A549 treated with RU486 at 1 μM for 4 hours (cell line): Measurements from ENCODE around the gene PHRF1. TPM values are rescaled to one million over a fixed set of nuclear protein-coding genes. Genes with fewer than 3 reads are reported as not detected.

Experiments
- total RNA-seq: library from RNA; stranded (reverse); fragments of 200-300 nt; extraction: Qiagen RNA extraction; gene quantifications from 5 replicates; pipeline ENCODE4 v1.2.3, GENCODE V29; 2022; ENCODE audit warnings: low read depth

The PHRF1 gene, protein sequence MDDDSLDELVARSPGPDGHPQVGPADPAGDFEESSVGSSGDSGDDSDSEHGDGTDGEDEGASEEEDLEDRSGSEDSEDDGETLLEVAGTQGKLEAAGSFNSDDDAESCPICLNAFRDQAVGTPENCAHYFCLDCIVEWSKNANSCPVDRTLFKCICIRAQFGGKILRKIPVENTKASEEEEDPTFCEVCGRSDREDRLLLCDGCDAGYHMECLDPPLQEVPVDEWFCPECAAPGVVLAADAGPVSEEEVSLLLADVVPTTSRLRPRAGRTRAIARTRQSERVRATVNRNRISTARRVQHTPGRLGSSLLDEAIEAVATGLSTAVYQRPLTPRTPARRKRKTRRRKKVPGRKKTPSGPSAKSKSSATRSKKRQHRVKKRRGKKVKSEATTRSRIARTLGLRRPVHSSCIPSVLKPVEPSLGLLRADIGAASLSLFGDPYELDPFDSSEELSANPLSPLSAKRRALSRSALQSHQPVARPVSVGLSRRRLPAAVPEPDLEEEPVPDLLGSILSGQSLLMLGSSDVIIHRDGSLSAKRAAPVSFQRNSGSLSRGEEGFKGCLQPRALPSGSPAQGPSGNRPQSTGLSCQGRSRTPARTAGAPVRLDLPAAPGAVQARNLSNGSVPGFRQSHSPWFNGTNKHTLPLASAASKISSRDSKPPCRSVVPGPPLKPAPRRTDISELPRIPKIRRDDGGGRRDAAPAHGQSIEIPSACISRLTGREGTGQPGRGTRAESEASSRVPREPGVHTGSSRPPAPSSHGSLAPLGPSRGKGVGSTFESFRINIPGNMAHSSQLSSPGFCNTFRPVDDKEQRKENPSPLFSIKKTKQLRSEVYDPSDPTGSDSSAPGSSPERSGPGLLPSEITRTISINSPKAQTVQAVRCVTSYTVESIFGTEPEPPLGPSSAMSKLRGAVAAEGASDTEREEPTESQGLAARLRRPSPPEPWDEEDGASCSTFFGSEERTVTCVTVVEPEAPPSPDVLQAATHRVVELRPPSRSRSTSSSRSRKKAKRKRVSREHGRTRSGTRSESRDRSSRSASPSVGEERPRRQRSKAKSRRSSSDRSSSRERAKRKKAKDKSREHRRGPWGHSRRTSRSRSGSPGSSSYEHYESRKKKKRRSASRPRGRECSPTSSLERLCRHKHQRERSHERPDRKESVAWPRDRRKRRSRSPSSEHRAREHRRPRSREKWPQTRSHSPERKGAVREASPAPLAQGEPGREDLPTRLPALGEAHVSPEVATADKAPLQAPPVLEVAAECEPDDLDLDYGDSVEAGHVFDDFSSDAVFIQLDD (N-terminal part only)
- total RNA-seq: 25.5 to 37.0 TPM (median 33.9 TPM) in 5 replicates

GRCh38 chr11:575996-576768 is at the start of gene PHRF1:
TSS of gene PHRF1 (plus strand) at chr11:576470. CDS start at chr11:581513, 5,043 bp downstream.

GRCh38 chr11:535519-536454 is 40.5 kb upstream of the PHRF1 start, which contains the start of gene HRAS:
TSS of gene HRAS (minus strand) at chr11:535576.

GRCh38 chr11:536841-537621 is 39.2 kb upstream of the PHRF1 start, which contains the start of gene LRRC56:
TSS of gene LRRC56 (plus strand) at chr11:537527. CDS start at chr11:540685, 3,158 bp downstream.

GRCh38 chr11:560305-561147 is 15.7 kb upstream of the PHRF1 start, which contains the start of the genes LMNTD2 and RASSF7:
TSS of gene LMNTD2 (minus strand) at chr11:560738. CDS start at chr11:560716, 22 bp downstream.
TSS of gene RASSF7 (plus strand) at chr11:560970. CDS start at chr11:561769, 799 bp downstream.

GRCh38 chr11:615504-616319 is 39.4 kb downstream of the PHRF1 start, which contains the start of gene IRF7:
TSS of gene IRF7 (minus strand) at chr11:615950. CDS start at chr11:615364, 586 bp downstream.

DNA sequence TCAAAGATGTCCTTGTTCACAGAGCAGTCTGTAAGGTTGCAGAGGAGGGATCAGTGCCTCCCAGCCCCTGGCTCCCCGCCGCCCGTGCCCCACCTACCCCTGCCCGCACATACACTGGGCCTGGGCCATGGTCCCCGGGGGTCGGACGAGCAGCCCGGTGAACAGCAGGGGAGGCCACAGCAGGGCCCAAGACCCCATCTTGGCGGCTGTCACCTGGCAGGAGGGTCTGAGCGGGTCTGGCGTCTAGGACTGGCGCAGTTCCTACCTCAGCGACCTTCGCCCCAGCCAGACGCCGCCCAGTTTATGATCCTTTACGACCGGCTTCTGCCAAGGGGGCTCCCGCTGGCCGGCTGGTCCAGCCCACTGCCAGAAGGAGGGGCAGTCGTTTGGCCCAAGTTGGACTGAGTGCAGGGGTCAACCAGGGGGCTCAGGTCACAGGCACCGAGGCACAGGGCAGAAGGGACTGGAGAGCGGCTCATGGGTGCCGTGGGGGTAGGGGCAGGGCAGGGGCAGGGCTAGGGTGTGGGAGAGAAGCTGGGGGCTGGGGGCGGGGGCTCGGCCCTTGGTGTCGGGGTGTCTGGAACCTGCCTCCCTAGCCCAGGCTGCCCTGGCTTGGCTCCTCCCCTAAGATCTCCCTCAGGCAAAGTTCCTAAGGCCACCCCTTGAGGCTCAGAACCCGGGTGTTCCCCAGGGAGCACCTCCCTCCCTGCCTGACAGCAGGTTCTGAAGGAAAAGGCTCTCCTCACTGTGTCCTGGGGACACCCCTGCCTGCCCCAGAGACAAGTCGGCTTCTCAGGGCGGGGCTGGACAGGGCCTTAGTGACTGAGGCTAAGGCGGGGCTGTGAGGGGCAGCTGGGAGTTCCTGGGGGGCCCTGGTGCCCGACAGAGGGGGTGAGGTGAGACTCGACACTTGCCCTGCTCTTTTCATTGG is 48.7 kb downstream of the PHRF1 start, which contains the start of gene CDHR5:
TSS of gene CDHR5 (minus strand) at position 251 of the 931 bp plus-strand sequence. CDS start at position 198, 53 bp downstream.

GRCh38 chr11:626475-627307 is 50.4 kb downstream of the PHRF1 start, which contains the start of gene SCT:
TSS of gene SCT (minus strand) at chr11:627181. CDS start at chr11:627143, 38 bp downstream.

DNA sequence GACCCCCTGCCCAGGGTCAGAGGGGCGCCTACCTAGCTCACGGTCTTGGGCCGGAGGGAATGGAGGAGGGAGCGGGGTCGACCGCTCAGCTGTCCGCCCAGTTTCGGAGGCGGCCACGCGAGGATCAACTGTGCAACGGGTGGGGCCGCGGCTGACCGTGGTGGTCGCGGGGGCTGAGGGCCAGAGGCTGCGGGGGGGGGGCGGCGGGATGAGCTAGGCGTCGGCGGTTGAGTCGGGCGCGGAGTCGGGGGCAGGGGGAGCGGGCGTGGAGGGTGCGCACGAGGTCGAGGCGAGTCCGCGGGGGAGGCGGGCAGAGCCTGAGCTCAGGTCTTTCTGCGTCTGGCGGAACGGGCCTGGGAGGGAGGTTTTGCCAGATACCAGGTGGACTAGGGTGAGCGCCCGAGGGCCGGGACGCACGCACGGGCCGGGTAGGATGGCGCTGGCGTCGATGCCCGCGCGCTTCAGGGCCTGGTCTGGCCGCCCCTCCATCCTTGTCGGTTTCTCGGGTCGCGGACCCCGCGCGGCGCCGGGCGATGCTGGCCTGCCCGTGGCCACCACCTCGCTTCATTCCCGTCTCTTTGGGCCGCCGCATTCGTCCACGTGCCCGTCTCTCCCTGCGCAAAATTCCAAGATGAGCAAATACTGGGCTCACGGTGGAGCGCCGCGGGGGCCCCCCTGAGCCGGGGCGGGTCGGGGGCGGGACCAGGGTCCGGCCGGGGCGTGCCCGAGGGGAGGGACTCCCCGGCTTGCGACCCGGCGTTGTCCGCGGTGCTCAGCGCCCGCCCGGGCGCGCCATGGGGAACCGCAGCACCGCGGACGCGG is 60.5 kb downstream of the PHRF1 start, which contains the start of gene DRD4:
TSS of gene DRD4 (plus strand) at position 759 of the 822 bp plus-strand sequence. CDS start at position 795, 36 bp downstream.

Other genes starting within 250 kb of the PHRF1 start
- 11.0 to 22.7 TPM (median 15.6 TPM) in 5 replicates for gene B4GALNT4, start 207.0 kb upstream of the PHRF1 start, total RNA-seq
- gene PKP3, start 182.3 kb upstream of the PHRF1 start, total RNA-seq: 26.4 to 39.8 TPM (median 36.5 TPM) in 5 replicates
- 59.9 to 95.2 TPM (median 84.4 TPM) in 5 replicates for gene SIGIRR, start 161.5 kb upstream of the PHRF1 start, total RNA-seq
- 0.61 to 1.6 TPM (median 1.2 TPM) in 5 replicates for gene ANO9, start 134.5 kb upstream of the PHRF1 start, total RNA-seq
- 31.4 to 49.0 TPM (median 44.3 TPM) in 5 replicates for gene PTDSS2, start 126.2 kb upstream of the PHRF1 start, total RNA-seq
- gene RNH1, start 69.2 kb upstream of the PHRF1 start, total RNA-seq: 119 to 170 TPM (median 165 TPM) in 5 replicates
- 93.4 to 148 TPM (median 142 TPM) in 5 replicates for gene HRAS, start 40.9 kb upstream of the PHRF1 start, total RNA-seq
- 0.45 to 0.96 TPM (median 0.67 TPM) in 5 replicates for gene LRRC56, start 38.9 kb upstream of the PHRF1 start, total RNA-seq
- 1.5 to 2.9 TPM (median 2.8 TPM) in 5 replicates for gene LMNTD2, start 15.7 kb upstream of the PHRF1 start, total RNA-seq
- 28.9 to 39.7 TPM (median 35.6 TPM) in 5 replicates for gene RASSF7, start 15.5 kb upstream of the PHRF1 start, total RNA-seq
- 4.0 to 8.0 TPM (median 6.0 TPM) in 5 replicates for gene IRF7, start 39.5 kb downstream of the PHRF1 start, total RNA-seq
- 0.05 to 0.14 TPM in 2 of 5 replicates, not detected in the others for gene CDHR5, start 48.5 kb downstream of the PHRF1 start, total RNA-seq
- not detected in 5 replicates for gene SCT, start 50.7 kb downstream of the PHRF1 start, total RNA-seq
- 0.10 to 0.45 TPM (median 0.22 TPM) in 5 replicates for gene DRD4, start 60.8 kb downstream of the PHRF1 start, total RNA-seq
- 26.8 to 38.2 TPM (median 36.6 TPM) in 5 replicates for gene DEAF1, start 118.8 kb downstream of the PHRF1 start, total RNA-seq
- 9.1 to 10.8 TPM (median 10.0 TPM) in 5 replicates for gene TMEM80, start 119.3 kb downstream of the PHRF1 start, total RNA-seq
- gene EPS8L2, start 129.8 kb downstream of the PHRF1 start, total RNA-seq: 72.5 to 125 TPM (median 110 TPM) in 5 replicates
- 399 to 462 TPM (median 422 TPM) in 5 replicates for gene TALDO1, start 171.0 kb downstream of the PHRF1 start, total RNA-seq
- 33.0 to 49.6 TPM (median 38.2 TPM) in 5 replicates for gene GATD1, start 201.0 kb downstream of the PHRF1 start, total RNA-seq
- gene CEND1, start 213.6 kb downstream of the PHRF1 start, total RNA-seq: 1.4 to 2.0 TPM (median 1.6 TPM) in 5 replicates
- 21.4 to 38.1 TPM (median 34.1 TPM) in 5 replicates for gene SLC25A22, start 221.8 kb downstream of the PHRF1 start, total RNA-seq
- 8.1 to 16.3 TPM (median 13.1 TPM) in 5 replicates for gene PIDD1, start 228.8 kb downstream of the PHRF1 start, total RNA-seq
- 1,693 to 2,940 TPM (median 2,495 TPM) in 5 replicates for gene RPLP2, start 233.5 kb downstream of the PHRF1 start, total RNA-seq
- gene PNPLA2, start 242.4 kb downstream of the PHRF1 start, total RNA-seq: 35.3 to 59.0 TPM (median 53.7 TPM) in 5 replicates